Astrocyte of the cerebellum (primary cell): ENCODE data around the gene BRD8.
"Not testable (repeated sequence)": the region's sequence is repeated elsewhere in the genome, so short reads cannot be mapped to it uniquely, and the experiment has no call there.

ENCODE experiments used
- DNase-seq: peaks from one replicate; pipeline ENCODE4 v3.0.0-alpha.2; 2011; ENCODE audit warnings: low read depth
- H3K4me3 ChIP-seq: 2 replicates; pipeline ENCODE4 v1.5.1; 2011; ENCODE audit warnings: mild to moderate bottlenecking, low read depth, low read length, moderate library complexity
- CTCF ChIP-seq: IDR thresholded peaks from 2 replicates; pipeline ENCODE4 v1.5.1; 2012; ENCODE audit warnings: low read length, low read depth, moderate library complexity, mild to moderate bottlenecking; ENCODE audit errors: missing control alignments
- in situ Hi-C: cut with HindIII; loops from 2 replicates; pipeline ENCODE4 v1.10.0; 2017; ENCODE audit warnings: low sequenced_read_pairs

Gene BRD8

DNA sequence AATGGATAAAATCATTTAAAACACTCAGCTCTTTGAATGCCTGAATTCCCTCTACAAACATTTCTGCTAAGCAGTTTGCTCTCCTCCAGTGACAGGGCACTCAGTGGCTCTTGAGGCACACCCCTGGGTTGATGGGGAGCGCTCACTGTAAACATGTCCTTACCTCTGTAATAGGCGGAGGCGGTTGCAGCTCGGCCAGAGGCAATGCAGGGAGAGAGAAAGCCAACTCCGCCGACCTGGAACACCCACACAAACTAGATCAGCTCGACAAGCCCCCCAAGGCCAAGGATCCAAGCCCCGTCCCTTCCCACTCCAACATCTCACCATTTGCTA, 34.4 kb upstream of the BRD8 start:
- peak overlapping the region; percentile 100 for H3K4me3 ChIP-seq
- DNase-seq, result no peak
- in situ Hi-C loops, result no loop called here
- TF ChIP-seq CTCF, result no peak

- in situ Hi-C loops, result no loop called here
- no peak overlapping the region for H3K4me3 ChIP-seq
- DNase-seq, result no peak
- TF ChIP-seq CTCF, result no peak
These were observed 32.6 kb upstream of the BRD8 start for GRCh38 chr5:138210985-138211384.

- in situ Hi-C loops, H3K4me3 ChIP-seq, DNase-seq: not testable (repeated sequence)
These were observed 15.4 kb upstream of the BRD8 start for GRCh38 chr5:138193859-138194258.

GRCh38 chr5:138192826-138193225, 14.4 kb upstream of the BRD8 start:
- no peak for TF ChIP-seq CTCF
- DNase-seq, result no peak
- in situ Hi-C loops, result no loop called here
- H3K4me3 ChIP-seq, result no peak overlapping the region

- in situ Hi-C loops, result no loop called here
- TF ChIP-seq CTCF, result no peak
- no peak for DNase-seq
These were observed 10.2 kb upstream of the BRD8 start for GRCh38 chr5:138188626-138189025.

GRCh38 chr5:138186002-138186447, 7.6 kb upstream of the BRD8 start:
- no peak for DNase-seq
- TF ChIP-seq CTCF, result no peak
- in situ Hi-C loops, result no loop called here
- no peak overlapping the region for H3K4me3 ChIP-seq

More at GRCh38 chr5:138188626-138189025, 10.2 kb upstream of the BRD8 start:
- no peak overlapping the region for H3K4me3 ChIP-seq

DNA sequence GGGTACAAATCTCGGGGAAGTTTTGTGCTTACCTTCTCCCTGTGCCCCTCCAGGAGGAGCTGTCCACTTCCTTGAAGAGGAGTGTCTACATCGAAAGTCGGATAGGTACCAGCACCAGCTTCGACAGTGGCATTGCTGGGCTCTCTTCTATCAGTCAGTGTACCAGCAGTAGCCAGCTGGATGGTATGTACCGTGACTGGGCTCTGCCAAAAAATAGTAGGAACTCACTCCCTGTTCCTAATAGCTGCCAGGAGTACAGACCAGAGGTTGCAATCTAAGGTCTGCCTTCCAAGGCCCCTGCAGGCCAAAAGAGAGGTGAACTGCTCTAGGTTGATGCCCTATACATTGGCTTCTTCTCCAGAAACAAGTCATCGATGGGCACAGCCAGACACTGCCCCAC, 4.4 kb upstream of the BRD8 start:
- DNase-seq, result no peak
- in situ Hi-C loops, result no loop called here
- H3K4me3 ChIP-seq, result no peak overlapping the region
- no peak for TF ChIP-seq CTCF
